GM12801 (cell line): Measurements from ENCODE around the gene CST2.

ENCODE experiments used
- TF ChIP-seq, protein P1 (sequence below): IDR thresholded peaks from one replicate; pipeline ENCODE4 v1.5.1; 2011; ENCODE audit warnings: control low read depth; ENCODE audit not compliant: insufficient read length; ENCODE audit errors: extremely low read depth

CST2 gene

DNA sequence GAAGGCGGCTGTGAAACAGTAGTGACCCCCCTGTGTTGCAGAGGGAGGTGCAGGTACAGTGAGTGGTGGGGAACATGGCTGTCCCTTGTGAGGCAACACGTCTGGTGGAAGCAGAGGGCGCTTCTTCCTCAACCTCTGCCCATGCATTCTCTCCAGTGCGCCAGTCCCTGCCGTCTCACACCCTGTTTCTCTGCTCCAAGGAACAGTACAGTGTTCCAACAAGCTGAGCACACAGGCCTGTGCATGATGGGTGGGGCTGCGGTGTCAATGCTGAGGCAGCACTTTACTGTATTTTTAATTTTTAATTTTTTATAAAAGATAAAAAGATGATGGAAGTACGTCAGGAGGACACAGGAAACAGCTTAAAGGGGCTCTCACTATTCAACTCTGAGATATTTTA lies 32.5 kb downstream of the CST2 start:
- TF ChIP-seq, protein P1, sequence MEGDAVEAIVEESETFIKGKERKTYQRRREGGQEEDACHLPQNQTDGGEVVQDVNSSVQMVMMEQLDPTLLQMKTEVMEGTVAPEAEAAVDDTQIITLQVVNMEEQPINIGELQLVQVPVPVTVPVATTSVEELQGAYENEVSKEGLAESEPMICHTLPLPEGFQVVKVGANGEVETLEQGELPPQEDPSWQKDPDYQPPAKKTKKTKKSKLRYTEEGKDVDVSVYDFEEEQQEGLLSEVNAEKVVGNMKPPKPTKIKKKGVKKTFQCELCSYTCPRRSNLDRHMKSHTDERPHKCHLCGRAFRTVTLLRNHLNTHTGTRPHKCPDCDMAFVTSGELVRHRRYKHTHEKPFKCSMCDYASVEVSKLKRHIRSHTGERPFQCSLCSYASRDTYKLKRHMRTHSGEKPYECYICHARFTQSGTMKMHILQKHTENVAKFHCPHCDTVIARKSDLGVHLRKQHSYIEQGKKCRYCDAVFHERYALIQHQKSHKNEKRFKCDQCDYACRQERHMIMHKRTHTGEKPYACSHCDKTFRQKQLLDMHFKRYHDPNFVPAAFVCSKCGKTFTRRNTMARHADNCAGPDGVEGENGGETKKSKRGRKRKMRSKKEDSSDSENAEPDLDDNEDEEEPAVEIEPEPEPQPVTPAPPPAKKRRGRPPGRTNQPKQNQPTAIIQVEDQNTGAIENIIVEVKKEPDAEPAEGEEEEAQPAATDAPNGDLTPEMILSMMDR = no peak

- TF ChIP-seq, protein P1 = no peak
These were observed 43.1 kb downstream of the CST2 start for GRCh38 chr20:23783447-23783846.

DNA sequence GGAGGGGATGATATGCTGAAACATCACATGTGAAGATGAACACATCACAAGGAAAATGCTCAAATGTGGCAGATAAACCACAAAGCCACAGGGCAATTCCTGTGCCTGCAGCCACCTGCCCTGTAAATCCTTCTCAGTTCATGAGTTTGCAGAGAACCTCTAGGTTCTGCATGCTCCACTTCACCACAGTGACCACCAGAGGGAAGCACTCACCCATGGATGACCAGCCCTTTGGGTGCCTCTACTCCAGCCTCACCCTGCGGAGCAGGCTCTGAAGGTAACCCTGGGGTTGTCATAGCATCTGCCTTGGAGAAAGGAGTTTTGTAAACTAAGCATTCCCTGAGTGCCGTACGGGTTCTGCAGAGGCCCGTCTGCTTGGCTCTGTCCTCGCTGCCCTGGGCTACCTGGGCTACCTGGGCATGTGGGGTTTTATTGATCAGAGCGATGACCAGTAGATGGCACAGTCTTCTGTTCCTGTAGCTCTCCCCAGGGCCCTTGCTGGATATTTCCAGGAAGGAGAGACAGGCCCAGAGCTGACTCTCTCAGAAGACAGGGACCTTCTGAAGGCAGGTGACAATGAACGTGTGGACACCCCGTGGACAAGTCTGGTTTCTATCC lies 44.1 kb downstream of the CST2 start:
- TF ChIP-seq, protein P1 = no peak

DNA sequence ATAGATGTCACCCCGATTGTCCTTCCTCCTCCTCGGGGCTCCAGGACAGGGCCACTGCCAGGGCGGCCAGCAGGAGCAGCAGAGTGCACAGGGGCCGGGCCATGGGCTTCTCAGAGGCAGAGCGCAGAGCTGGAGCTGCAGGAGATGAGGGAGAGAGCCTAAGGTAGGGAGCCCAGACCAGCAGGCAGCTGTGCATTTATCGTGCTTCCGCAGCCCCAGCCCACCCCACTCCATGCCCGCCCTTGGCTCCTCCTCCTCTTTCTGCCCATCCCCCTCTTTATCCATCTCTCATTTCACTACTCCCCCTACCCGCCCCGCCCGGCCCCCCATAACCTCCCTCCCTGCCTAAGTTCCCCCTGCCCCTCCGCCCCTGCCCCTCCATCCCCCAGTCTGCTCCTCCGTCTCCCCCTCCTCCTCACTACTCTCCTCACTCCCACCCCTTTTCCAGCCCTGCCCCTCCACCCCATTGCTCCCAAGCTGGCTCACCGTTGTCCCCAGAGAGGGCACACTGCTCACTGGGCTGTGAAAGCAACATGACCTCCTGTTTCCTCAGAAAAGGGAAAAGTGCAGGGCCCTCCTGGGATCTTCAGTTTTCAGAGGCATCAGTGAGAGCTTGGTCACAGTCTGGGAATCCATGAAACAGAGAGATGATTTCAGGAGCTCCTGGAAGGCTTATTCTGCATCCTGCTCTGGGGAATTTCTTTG lies 50.3 kb downstream of the CST2 start:
- TF ChIP-seq, protein P1 = no peak

- TF ChIP-seq, protein P1 = no peak
These were observed 52.4 kb downstream of the CST2 start for GRCh38 chr20:23774081-23774480.
